Right lobe of liver (tissue), 6 donors: ENCODE data around the gene LGALS9. TPM values are rescaled to one million over a fixed set of nuclear protein-coding genes. Genes with fewer than 3 reads are reported as not detected.

Experiments
- ATAC-seq, 4 donors: fragments of 200-7000 bp; cut with Tn5 transposase; one replicate each; pipeline ENCODE4 v1.9.1; 2020; ENCODE audit warnings: mild to moderate bottlenecking in 4 of 4, moderate library complexity in 4 of 4
- DNase-seq, 3 donors: peaks; one replicate each; pipeline ENCODE4 v3.0.0-alpha.2; 2020
- H3K27ac ChIP-seq, 3 donors: fragments of 200-600 bp; one replicate each; pipeline ENCODE4 v1.8.0; 2022
- H3K27me3 ChIP-seq, 2 donors: fragments of 200-600 bp; one replicate each; pipeline ENCODE4 v1.8.0; 2022
- H3K36me3 ChIP-seq, 4 donors: fragments of 200-600 bp; sonication (generic) in 1 of 4; one replicate each; pipeline versions ENCODE4 v1.5.1 to v1.8.0; 2017 to 2022; ENCODE audit warnings: control low read depth in 1 of 4
- H3K4me1 ChIP-seq, 4 donors: fragments of 200-600 bp; sonication (generic) in 1 of 4; one replicate each; pipeline versions ENCODE4 v1.5.1 to v1.8.0; 2017 to 2022; ENCODE audit warnings: control low read depth in 1 of 4
- H3K4me3 ChIP-seq, 3 donors: fragments of 200-600 bp; one replicate each; pipeline ENCODE4 v1.8.0; 2022
- H3K9me3 ChIP-seq, 4 donors: fragments of 200-600 bp; sonication (generic) in 1 of 4; one replicate each; pipeline versions ENCODE4 v1.5.1 to v1.8.0; 2017 to 2022; ENCODE audit warnings: control low read depth in 1 of 4
- POLR2A ChIP-seq: fragments of 450-650 bp; IDR thresholded peaks from one replicate; pipeline ENCODE4 v1.6.1; 2017; ENCODE audit warnings: antibody characterized with exemption, mild to moderate bottlenecking
- WGBS: methylation state at CpG from one replicate; pipeline ENCODE4 v1.1.6; 2018; ENCODE audit warnings: low coverage, low lambda C conversion rate; ENCODE audit not compliant: insufficient coverage; ENCODE audit errors: missing lambda C conversion rate; 5-methylcytosine and 5-hydroxymethylcytosine counted together
- intact Hi-C, 2 donors: fragments of 100-400 bp; cut with DNase I; formaldehyde crosslinking; loops; one replicate each; pipeline versions ENCODE4 v1.11.2 to v1.14.1; 2022
- total RNA-seq, 6 experiments: library from RNA; depleted of rRNA in 2 of 6; stranded (reverse); fragments of >200 nt in 2 of 6; fragmentation: NEBNext Ultra II Directional in 3 of 6; extraction: Animal tissue kit (Norgen Biotek cat#: 25700) in 3 of 6; gene quantifications; one replicate each; pipeline versions ENCODE4 v1.1.0 to v1.2.4, GENCODE V29; 2016 to 2023
- TF ChIP-seq, protein P1 (sequence below), 4 donors: fragments of 200-600 bp in 3 of 4; fragments of 450-650 bp in 1 of 4; IDR thresholded peaks; one replicate each; pipeline versions ENCODE4 v1.5.1 to v1.8.0; 2016 to 2022; ENCODE audit warnings: antibody characterized with exemption in 4 of 4, mild to moderate bottlenecking in 2 of 4
- donor health status: DM: no; HTN: yes; CAD: no.
- donor health status: DM: no; HTN: no; CAD: no.
- donor health status: DM: no; HTN: no; CAD: no.
- donor health status: DM: no; HTN: yes; CAD: no.
- donor health status: DM: no; HTN: yes; CAD: no.

Gene LGALS9
- total RNA-seq, 6 experiments from 2014 or later, result 9.1 to 37.9 (median 12.4) TPM

DNA sequence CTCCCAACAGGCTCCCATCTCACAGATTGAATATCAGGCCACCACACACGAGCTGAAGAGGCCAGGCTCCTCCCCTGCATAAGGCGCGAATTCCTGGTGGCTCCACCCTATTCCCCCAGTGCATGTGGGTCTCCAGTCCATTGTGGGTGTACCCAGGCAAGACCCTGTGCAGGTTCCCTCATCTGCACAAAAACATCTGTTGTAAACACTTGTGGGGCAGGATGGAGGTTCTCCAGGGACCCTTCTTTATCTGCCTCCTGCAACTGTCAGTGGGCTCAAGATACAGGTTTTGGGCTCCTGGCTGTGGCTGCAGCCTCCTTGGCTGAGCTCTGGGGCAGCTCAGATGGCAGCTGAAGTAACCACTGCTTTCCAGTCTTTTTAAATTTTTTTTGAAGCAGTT, 17.6 kb upstream of the LGALS9 start:
- Histone ChIP-seq H3K27ac (no peak overlapping the region), H3K9me3 (no peaks in the 10 kb centered on the region), H3K4me3 (no peak overlapping the region), H3K4me1 (no peaks in the 10 kb centered on the region), H3K27me3 (no peaks in the 10 kb centered on the region), H3K36me3 (peaks cover 0 to 17% (median 3%) of the 10 kb centered on the region in 4 donors)
- WGBS, result 80% methylated on average over 1 of the region's 3 CpGs
- ATAC-seq (no peak), DNase-seq (no peak)
- no peak for TF ChIP-seq POLR2A
- TF ChIP-seq, protein P1, sequence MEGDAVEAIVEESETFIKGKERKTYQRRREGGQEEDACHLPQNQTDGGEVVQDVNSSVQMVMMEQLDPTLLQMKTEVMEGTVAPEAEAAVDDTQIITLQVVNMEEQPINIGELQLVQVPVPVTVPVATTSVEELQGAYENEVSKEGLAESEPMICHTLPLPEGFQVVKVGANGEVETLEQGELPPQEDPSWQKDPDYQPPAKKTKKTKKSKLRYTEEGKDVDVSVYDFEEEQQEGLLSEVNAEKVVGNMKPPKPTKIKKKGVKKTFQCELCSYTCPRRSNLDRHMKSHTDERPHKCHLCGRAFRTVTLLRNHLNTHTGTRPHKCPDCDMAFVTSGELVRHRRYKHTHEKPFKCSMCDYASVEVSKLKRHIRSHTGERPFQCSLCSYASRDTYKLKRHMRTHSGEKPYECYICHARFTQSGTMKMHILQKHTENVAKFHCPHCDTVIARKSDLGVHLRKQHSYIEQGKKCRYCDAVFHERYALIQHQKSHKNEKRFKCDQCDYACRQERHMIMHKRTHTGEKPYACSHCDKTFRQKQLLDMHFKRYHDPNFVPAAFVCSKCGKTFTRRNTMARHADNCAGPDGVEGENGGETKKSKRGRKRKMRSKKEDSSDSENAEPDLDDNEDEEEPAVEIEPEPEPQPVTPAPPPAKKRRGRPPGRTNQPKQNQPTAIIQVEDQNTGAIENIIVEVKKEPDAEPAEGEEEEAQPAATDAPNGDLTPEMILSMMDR (IDR thresholded peaks at IDR 0.05), result no peak
- intact Hi-C loops, result no loop called here

DNA sequence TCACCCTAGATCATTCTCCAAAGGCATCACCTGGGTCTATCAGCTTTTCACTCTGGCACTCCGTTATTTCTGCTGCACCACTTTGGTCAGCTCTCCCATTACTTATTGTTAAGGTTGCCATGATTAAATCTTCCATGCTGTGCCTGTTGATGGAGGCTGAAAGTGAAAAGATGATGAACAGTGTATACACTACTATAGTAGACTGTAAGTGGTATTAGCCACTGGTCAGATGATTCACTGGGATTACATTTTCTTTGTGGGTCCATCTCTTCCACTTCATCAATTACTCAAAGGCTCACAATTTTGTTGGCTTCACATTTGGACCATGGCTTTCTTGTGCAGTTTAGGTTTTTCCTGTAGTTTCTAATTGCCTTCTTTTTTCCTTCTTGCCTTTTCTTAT, 15.9 kb upstream of the LGALS9 start:
- no peak for ATAC-seq
- Histone ChIP-seq H3K27me3 (no peaks in the 10 kb centered on the region), H3K27ac (no peak overlapping the region), H3K36me3 (peaks cover 0 to 18% (median 3%) of the 10 kb centered on the region in 4 donors), H3K9me3 (no peaks in the 10 kb centered on the region), H3K4me1 (no peaks in the 10 kb centered on the region), H3K4me3 (no peak overlapping the region)
- no peak for DNase-seq
- 88% methylated on average over 1 of the region's 1 CpG for WGBS
- no peak for TF ChIP-seq POLR2A
- TF ChIP-seq, protein P1 (IDR thresholded peaks at IDR 0.05), result no peak
- intact Hi-C loops, result no loop called here

- peaks cover 0 to 18% (median 3%) of the 10 kb centered on the region in 4 donors for H3K36me3 ChIP-seq
- TF ChIP-seq, protein P1 (IDR thresholded peaks at IDR 0.05), result no peak
- TF ChIP-seq POLR2A, result no peak
Observed at GRCh38 chr17:27616414-27616813, 14.6 kb upstream of the LGALS9 start.

DNA sequence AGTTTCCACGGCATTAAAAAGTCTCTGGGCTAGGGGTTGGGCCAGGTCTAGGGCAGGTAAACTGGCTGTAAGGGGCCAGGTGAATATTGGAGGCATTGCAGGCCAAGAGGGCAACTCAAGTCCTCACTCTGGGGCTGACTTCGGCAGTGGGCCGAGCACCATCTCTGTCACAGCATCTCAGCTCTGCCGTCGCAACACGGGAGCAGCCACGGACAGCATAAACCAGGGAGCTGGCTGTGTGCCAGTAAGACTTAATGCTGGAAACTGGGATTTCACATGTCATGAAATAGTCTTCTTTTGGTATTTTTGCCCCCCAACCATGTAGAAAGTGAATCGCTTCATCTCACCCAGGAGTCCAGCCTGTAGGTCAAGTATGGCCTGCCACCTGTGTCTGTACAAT, 12.6 kb upstream of the LGALS9 start:
- Histone ChIP-seq H3K36me3 (peaks cover 0 to 16% (median 2%) of the 10 kb centered on the region in 4 donors), H3K4me3 (no peak overlapping the region), H3K27ac (no peak overlapping the region), H3K9me3 (no peaks in the 10 kb centered on the region), H3K4me1 (no peaks in the 10 kb centered on the region), H3K27me3 (no peaks in the 10 kb centered on the region)
- no peak for ATAC-seq
- TF ChIP-seq POLR2A, result no peak
- intact Hi-C loops, result no loop called here
- WGBS, result 89% methylated on average over 4 of the region's 8 CpGs
- DNase-seq, result no peak

More at GRCh38 chr17:27616414-27616813, 14.6 kb upstream of the LGALS9 start:
- DNase-seq (no peak), ATAC-seq (no peak)
- intact Hi-C loops, result no loop called here
- H3K4me3 ChIP-seq, result no peak overlapping the region
- no peak overlapping the region for H3K27ac ChIP-seq
- no peaks in the 10 kb centered on the region for H3K4me1 ChIP-seq
- H3K27me3 ChIP-seq, result no peaks in the 10 kb centered on the region
- no peaks in the 10 kb centered on the region for H3K9me3 ChIP-seq
- WGBS, result 67% methylated on average over 3 of the region's 4 CpGs

DNA sequence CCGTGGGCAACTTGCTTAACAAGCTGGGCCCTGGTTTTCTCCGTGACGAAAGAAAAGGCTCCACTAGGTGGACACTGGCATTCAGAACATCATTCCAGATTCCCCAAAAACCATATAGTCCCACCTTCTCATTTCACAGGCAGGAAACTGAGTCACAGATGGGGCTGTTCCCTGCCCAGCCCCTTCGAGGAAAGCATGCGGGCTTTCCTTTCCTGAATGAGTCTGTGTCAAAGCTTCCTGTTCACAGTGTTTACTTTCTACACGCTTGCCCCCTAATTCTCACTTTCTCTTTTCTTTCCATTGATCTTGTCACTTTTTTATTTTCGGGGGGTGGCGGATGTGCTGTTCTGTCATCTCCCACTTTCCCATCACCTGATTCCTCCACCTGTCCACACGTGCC, 10.3 kb upstream of the LGALS9 start:
- DNase-seq, result no peak
- no peak overlapping the region for H3K27ac ChIP-seq
- no peaks in the 10 kb centered on the region for H3K27me3 ChIP-seq
- TF ChIP-seq, protein P1 (IDR thresholded peaks at IDR 0.05), result no peak
- TF ChIP-seq POLR2A, result no peak
- WGBS, result 63% methylated on average over 6 of the region's 9 CpGs
- H3K36me3 ChIP-seq, result peaks cover 0 to 16% (median 2%) of the 10 kb centered on the region in 4 donors
- H3K4me3 ChIP-seq, result no peak overlapping the region
- no peaks in the 10 kb centered on the region for H3K9me3 ChIP-seq
- no peak for ATAC-seq
- H3K4me1 ChIP-seq, result no peaks in the 10 kb centered on the region
- intact Hi-C loops, result no loop called here
